Hematopoietic multipotent progenitor cell treated with erythropoietin and hydrocortisone succinate and interleukin-3 and kit ligand, for 17 days (in vitro differentiated cells): ENCODE results near the gene BLM.
"Not testable (repeated sequence)": the region's sequence is repeated elsewhere in the genome, so short reads cannot be mapped to it uniquely, and the experiment has no call there.

ENCODE experiments used
- DNase-seq: peaks from one replicate; pipeline ENCODE4 v3.0.0-alpha.2; 2015; ENCODE audit warnings: low spot score

Gene BLM

DNA sequence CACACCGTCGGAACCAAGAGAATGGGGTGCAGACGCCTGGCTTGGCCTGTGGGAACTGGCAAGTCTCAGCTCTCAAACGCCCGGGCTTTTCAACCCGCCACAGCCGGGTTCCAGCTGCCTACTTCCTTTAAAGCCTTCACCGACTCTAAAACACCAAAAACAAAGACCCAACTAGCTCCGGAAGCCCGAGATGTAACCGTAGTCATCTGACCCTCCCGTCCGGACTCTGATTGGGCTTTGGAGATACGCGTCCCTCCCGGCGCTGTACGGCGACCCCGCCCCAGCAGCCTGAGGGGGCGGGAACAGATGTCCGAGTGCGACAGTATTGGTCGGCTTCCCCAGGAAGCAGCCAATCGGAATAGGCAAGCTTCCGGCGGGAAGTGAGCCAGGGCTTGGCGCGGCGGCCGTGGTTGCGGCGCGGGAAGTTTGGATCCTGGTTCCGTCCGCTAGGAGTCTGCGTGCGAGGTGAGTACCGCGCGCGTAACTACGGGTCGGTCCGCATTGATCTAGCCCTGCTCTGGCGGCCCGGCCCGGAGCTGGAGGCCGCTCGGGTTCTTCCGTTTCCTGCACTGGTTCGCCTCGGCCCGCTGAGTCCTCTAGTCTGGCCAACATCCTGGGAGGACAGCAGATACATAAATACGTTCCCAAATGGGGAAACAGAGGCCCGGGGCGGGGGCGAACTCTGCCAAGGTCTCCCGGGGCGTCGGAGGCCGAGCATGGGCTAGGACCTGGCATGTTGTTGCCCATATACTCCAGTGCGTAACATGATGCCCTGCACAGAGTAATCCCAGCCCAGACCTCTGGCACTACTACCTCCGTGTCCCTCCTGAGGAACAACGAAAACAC lies at the start of gene BLM:
Gene BLM, plus strand, starts transcription at position 371 of the 846 bp plus-strand sequence. CDS start 30,047 bp downstream, outside the sequence.
- peak; percentile 93 for DNase-seq

DNA sequence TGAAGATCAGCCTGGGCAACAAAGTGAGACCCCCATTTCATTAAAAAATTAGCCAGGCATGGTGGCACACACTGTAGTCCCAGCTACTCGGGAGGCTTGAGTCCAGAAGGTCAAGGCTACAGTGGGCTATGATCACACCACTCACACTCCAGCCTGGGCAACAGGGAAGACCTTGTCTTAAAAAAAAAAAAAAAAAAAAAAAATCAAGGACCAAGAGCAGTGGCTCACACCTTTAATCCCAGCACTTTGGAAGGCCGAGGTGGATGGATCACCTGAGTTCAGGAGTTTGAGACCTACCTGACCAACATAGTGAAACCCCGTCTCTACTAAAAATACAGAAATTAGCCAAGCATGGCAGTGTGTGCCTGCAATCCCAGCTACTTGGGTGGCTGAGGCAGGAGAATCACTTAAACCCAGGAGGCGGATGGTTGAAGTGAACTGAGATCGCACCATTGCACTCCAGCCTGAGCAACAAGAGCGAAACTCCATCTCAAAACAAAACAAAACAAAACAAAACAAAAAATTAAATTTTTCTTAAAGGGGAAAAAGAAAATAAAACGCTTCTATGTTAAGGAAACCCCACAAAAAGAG lies 49.3 kb upstream of the BLM start:
- not testable (repeated sequence) for DNase-seq

DNA sequence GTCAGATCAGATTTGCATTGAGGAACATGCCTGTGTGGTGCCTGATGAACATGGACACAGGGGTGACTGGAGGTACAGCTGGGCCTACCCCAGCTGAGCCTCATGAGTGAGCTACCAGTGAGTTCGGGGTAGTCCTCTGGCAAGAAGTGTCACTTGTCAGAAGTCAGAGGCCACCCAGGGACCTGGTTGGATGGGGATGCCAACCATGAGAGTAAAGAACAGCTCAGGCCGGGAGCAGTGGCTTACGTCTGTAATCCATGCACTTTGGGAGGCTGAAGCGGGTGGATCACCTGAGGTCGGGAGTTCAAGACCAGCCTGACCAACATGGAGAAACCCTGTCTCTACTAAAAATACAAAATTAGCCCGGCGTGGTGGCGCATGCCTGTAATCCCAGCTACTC lies 46.5 kb upstream of the BLM start:
- DNase-seq: not testable (repeated sequence)

DNA sequence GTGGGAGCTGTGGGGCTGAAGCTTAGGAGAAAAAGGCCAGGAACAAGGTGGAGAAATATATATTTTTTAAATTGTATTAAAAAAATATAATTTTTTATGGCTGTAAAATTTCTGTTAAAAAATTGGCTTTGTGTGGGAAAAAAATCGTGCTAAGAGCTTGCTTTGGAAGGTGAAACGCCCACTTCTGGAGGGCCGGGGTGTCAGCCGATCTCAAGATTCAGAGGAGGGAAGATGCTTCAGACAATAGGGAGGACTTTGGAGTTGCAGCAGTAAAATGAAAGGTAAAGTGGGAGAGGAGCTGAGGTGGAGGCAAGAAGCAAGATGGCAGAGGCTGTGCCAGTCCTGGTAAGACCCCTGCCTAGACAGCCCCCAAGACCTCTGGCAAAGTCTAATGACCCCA lies 45.9 kb upstream of the BLM start:
- no peak for DNase-seq

DNA sequence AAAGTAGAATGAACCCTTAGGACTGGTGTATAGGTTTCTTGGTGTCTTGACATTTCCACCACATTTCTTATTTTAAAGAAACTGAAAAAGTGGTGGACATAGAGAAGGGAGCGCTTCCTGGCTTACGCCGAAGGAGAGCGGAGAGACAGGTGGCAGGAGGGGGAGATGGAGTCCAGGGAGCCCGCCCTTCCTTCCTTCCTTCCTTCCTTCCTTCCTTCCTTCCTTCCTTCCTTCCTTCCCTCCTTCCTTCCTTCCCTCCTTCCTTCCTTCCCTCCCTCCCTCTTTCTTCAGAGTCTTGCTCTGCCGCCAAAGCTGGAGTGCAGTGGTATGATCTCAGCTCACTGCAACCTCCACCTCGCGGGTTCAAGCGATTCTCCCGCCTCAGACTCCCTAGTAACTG lies 43.8 kb upstream of the BLM start:
- not testable (repeated sequence) for DNase-seq

DNA sequence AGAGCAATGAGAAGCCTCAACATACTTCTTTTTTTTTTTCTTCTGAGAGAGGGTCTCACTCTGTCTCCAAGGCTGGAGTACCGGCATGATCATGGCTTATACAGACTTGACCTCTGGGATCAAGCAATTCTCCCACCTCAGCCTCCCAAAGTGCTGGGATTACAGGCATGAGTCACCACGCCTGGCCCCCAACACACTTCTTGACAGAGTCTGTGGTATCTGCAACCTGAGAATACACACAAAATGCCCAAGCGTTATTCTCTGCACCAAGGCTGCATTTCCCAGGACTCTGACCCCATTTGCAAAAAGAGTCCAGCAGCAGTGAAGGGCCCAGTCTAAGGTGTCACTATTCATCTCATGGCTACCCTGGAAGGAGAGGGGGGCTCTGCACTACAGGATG lies 42.7 kb upstream of the BLM start:
- DNase-seq: no peak

DNA sequence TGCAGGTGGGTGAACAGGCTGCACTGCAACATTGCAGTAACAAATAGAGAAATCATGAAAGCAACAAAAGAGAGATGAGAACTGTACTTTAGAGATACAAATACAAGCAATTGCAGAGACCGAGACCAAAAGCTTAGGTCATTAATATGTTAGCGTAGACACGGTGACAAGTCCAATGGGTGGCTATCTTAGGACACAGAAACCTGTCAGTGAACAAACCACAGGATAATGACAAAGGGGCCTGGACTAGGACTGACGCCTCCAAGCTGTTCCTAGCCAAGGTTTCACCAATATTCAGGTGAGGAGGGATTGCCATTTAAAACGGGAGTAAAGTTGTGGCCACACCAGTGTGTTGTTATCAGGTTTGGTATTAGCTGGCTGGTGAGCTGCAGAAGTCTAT lies 41.7 kb upstream of the BLM start:
- DNase-seq: no peak

DNA sequence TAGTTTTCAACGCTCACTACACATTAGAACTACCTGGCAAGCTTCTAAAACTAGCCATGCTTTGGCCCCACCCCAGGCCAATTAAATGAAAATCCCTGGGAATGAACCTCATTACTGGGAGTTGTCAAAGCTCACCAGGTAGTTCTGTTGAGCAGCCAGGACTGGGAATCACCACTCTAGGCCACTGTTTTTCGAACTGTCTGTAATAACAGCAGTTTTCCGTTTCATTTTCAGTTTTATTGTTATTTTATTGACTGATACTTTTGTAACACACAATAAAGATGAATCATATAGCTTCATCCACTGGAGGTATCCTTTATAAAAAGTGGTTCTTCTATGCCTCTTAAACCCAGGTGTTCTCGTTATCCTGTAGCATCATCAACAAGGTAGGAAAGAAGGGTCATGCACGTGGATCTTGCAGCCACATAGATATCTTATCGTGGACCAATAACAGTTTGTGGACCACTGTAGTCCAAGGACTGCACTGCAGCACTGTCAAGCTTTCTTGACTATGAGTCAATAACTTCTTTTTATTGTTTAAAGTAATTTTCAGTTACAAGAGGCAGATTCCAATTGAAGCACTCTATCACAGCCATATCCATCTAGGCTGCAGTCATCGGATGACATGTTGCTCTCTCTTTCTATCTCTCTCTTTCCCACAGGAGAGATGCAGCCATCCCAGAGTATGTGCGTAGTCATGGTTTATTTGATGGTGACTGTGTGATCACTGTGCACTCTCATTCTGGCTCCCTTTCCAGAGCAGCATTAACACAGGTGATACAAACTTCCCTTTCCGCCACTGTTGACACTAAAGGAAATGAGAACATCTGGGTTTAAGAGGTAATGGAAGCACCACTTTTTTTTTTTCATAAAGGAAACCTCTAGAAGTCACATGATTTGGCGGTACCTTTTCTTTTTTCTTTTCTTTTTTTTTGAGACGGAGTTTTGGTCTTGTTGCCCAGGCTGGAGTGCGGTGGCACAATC lies 39.0 kb upstream of the BLM start:
- DNase-seq: no peak

DNA sequence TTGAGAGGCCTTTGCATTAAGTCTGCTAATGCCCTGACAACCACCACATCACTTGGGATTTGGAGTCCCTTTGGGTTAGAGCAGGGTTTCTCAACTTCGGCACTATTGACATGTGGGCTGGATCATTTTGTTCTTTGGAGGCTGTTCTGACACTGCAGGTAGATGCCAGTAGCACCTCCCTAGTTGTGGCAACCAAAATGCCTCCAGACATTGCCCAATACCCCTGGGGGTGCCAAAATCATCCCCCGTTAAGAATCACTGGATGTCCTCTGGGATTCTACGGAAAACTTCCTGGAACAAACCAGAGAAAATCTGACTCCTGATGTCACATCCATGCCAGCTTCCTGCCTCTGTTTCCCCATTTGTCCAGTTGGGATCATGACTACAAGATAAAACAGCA lies 37.2 kb upstream of the BLM start:
- DNase-seq: no peak

DNA sequence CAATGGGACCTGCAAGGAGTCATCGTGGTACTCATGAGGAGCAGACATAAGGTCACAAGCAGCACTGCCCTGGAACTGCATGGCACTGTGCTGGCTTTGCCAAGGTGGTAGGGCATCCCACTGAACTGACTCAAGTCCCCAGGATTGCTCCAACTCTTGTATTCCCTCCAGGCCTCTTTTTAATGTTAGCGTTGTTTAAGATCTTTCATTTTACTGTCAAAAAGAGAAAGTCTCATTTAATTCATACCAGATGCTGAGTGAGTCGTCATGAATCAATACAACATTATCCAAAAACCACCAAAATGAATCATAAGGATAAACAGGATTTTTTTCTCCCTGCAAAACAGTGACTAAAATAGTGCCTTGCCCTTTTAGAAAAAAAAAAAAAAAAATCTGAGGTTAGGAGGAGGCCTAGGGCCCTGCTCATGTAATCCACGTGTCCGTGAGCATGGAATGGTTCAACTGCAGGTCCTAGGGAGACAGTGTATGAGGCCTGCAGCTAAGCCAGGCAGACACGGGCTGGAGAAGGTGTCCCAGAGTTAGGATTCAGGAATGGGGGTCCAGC lies 36.7 kb upstream of the BLM start:
- no peak for DNase-seq

DNA sequence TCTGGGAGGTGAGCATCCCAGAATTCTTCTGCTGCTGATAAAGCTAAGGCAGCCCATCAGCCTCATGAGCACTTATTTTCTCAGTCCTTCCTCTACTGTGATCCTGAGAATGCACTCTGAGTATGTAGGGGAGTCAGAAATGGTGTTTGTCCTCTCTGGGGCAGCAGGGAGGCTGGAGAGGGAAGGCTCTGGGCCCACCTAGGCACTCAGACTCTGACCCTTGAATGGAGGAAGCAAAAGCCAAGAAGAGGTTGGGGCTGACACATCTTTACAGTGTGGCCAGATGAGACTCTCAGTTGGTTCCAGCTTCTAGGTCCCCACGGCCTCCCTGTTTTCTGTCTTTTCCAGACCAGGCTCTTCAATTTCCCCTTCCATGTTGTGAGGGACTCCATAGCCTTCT lies 36.1 kb upstream of the BLM start:
- DNase-seq: no peak

DNA sequence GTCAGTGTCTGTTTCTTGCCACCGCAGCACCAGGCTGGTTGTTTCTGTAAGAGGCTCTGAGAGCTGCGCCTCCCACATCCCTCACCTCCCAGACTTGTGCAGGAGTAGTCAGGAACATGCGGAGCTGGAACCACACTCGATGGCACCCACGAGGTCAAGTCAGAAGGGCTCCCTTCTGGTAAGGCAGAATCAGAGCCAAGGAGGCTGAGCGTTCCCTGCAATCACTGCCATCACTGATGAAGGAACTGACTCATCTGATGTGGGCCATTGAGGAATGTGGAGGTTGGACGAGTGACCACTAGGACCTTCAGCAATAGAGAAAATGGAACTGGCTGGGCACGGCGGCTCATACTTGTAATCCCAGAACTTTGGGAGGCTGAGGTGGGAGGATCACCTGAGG lies 35.7 kb upstream of the BLM start:
- DNase-seq: no peak

DNA sequence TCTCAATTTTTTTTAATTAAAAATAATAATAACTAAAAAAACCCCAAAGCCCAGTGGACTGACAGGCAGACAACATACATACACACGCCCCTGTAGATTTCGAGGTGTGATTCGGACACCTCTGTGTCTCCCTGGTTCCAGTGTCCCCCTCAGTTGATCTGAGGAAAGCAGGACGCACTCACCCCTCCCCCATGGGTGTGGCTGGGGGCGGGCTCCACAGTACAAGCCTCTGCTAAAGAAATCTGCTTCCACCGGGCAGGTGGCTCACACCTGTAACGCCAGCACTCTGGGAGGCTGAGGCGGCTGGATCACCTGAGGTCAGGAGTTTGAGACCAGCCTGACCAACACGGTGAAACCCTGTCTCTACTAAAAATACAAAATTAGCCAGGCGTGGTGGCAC lies 33.8 kb upstream of the BLM start:
- DNase-seq: no peak

DNA sequence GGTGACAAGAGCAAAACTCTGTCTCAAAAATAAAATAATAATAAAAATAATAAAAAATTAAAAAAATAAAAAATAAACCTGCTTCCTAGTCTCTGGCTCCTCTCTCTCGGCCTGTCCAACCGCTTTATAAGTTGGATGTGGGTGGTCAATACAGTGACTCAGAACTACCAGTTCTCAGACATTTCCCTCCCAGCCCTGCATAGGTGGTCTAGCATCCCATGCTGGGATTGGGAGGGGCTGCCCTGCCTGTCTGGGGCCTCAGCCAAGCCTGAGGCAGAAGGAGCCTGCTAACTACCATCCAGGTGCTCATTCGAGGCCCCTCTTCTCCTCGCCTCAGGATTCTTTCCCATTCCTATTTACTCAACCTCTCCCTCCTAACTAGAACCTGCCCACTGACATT lies 33.3 kb upstream of the BLM start:
- DNase-seq: no peak

DNA sequence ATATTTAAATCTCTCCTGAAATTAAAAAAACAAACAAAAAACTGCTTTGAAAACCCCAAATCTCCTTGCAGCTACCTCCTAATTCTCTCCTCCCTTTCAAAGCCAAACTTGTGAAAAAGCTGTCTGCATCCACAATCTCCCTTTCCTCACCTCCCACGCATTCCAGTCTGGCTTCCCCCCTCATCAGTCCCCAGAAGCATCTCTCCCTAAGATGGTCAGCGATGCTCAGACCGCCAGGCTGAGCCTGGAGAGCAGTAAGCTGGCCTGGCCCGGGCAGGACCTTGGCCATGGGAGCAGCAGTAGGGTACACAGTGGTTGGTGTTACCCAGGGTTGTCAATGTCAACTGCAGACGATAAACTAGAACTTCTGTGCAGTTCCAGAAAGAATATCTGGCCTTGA lies 32.9 kb upstream of the BLM start:
- DNase-seq: no peak

DNA sequence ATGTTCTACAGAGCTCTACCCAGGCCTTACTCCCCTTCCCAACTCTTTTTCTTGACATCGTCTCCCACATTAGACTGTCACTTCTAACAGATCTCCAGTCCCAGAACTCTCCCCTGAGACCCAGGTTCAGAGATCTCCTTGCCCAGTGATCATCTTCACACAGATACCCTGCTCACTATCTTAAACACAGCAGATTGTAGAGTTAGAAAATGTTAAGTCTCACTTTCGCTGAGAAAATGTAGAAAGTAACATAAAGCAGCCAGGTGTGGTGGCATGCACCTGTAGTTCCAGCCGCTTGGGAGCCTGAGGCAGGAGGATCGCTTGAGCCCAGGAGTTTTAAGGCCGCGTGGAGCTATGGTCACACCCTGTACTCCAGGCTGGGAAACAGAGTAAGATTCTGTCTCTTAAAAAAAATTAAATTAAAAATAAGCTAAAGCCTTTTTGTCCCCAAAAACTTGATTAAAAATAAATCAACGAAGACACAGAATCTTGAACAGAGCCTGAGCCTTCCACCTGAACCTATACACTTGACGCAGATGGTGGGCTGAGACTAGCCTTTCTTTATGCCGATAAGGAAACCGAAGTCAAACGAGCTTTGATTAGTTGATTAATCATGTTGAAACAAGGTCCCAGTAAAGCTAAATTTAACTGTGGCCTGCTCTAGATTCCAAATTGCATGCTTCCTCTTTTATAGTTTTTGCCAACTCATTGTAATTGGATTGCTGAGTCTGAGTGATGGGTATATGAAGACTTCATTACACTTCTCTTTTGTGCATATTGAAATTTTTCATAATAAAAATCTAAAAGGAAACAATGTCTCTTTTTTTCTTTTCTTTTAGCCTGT lies 31.3 kb upstream of the BLM start:
- no peak for DNase-seq

DNA sequence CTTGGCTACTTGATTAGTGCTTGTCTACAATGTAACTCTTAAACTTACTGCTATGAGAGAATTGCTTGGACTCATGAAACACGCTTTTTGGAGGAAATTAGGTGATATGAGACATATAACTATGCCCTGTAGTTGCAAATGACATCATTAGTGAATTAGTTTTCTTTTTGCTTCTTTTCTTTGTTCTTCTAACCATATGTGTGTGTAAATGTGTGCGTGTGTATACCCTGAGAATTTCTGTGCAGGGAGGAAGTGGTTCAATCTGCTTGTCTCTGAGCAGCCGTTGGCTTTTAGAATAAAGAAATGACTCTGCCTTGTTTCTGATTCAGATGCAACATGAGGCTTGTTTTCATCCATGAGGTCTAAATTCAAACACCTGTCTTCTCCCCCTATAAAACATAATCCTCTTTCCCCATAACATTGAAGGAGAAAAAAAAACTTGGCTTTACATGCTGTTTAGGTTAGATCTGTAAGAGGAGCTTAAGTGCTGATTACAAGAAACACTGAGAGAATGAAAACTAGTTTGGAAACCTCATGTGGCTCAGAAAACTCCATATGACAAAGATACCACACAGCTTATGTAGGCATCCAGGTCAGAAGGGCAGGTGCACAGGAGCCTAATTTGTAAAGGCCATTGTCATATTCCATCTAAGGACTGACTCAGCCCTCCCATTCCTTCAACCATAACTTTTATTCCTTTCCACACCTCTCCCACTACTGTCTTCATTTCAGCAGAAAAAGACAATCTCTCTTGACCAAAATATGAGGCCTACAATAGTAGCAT lies 30.5 kb upstream of the BLM start:
- no peak for DNase-seq

DNA sequence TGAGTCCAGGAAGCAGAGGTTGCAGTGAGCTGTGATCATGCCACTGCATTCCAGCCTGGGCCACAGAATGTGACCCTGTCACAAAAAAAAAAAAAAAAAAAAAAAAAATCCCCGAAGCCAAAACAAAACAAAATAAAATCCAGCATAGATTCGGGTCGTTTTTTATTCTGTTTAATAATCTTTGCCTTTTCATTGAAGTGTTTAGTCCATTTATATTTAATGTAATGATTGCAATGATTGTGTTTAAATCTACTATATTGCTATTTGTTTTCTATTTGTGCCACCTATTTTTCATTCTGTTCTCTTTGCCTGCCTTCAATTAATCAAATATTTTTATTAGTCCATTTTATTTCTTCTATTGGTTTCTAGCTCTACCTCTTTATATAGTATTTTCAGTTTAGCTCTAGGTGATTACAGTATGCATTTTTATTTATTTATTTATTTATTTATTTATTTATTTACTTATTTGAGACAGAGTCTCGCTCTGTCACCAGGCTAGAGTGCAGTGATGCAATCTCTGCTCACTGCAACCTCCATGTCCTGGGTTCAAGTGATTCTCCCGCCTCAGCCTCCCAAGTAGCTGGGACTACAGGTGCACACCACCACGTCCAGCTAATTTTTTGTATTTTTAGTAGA lies 27.7 kb upstream of the BLM start:
- not testable (repeated sequence) for DNase-seq

DNA sequence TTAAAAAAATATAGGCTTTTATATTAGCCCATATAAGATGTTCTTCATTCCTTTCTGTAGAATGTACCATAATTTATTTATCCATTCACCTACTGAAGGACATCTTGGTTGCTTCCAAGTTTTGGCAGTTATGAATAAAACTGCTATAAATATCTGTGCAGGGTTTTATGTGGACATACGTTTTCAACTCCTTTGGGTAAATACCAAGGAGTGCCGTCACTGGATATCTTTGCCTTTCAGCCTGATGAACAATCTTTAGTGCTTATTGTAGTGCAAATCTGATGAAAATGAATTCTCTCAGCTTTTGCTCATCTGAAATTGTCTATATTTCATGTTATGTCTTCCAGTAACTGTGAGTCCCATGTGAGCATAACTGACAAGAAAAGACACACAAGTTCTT lies 26.6 kb upstream of the BLM start:
- no peak for DNase-seq

DNA sequence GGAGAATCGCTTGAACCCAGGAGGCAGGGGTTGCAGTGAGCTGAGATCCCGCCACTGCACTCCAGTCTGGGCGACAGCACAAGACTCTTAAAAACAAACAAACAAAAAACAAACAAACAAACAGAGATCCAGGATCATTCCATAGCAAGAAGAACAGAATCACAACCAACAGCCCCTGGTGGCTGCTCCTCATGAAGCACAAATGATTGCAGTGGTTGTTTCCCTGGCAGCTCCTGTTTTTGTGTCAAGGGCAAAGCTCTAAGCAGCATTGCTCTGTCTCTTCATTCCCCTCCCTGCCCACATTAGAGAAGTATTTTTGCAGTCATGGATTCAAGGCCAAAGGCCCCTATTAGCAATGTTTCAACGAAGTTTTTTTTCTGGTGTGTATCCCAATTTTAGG lies 25.8 kb upstream of the BLM start:
- DNase-seq: no peak
